Activated B cell treated with CpG ODN at 0.5 μM for 24 hours (primary cell): ENCODE results near the gene AAK1. TPM values are rescaled to one million over a fixed set of nuclear protein-coding genes. Genes with fewer than 3 reads are reported as not detected.
A peak's percentile ranks its signal among the peaks of the same experiment; 100 is the strongest.

Source experiments
- ATAC-seq: fragments of 200-7000 bp; cut with Tn5 transposase; one replicate; pipeline ENCODE4 v1.10.0; 2021; ENCODE audit warnings: low read depth, mild to moderate bottlenecking, moderate library complexity
- CTCF ChIA-PET: fragments of 350-600 bp; sonication (Branson Sonifier 250); formaldehyde crosslinking; loops from one replicate; lab custom pipeline; 2021; ENCODE audit warnings: antibody characterized with exemption; lab: Charles Lee
- POLR2A ChIA-PET: fragments of 350-600 bp; sonication (Branson Sonifier 250); formaldehyde crosslinking; loops from one replicate; lab custom pipeline; 2021; ENCODE audit warnings: antibody characterized with exemption; lab: Charles Lee
- DNase-seq: peaks from one replicate; pipeline ENCODE4 v3.0.0; 2022
- H3K27ac Mint-ChIP-seq: one replicate; pipeline ENCODE4 v1.8.0; 2020; ENCODE audit warnings: mixed read lengths
- H3K27me3 Mint-ChIP-seq: one replicate; pipeline ENCODE4 v1.8.0; 2021; ENCODE audit warnings: mixed read lengths
- H3K36me3 Mint-ChIP-seq: one replicate; pipeline ENCODE4 v1.8.0; 2021; ENCODE audit warnings: low read depth, mixed read lengths
- H3K4me1 Mint-ChIP-seq: one replicate; pipeline ENCODE4 v1.8.0; 2021; ENCODE audit warnings: mixed read lengths
- H3K4me3 Mint-ChIP-seq: one replicate; pipeline ENCODE4 v1.8.0; 2020; ENCODE audit warnings: mild to moderate bottlenecking, mixed read lengths
- H3K9me3 Mint-ChIP-seq: one replicate; pipeline ENCODE4 v1.8.0; 2020; ENCODE audit warnings: mixed read lengths
- intact Hi-C: fragments of 100-400 bp; cut with micrococcal nuclease; formaldehyde crosslinking; loops from one replicate; pipeline ENCODE4 v1.15.1; 2024
- total RNA-seq: library from RNA; stranded (reverse); gene quantifications from 2 replicates; pipeline ENCODE4 v1.2.3, GENCODE V29; 2022
- TF ChIP-seq, protein P1 (sequence below): fragments of 200-600 bp; IDR thresholded peaks from one replicate; pipeline ENCODE4 v1.8.0; 2022; ENCODE audit warnings: antibody characterized with exemption, mild to moderate bottlenecking

Gene AAK1
- total RNA-seq, 1 donor from 2014 or later = 4.7 TPM

DNA sequence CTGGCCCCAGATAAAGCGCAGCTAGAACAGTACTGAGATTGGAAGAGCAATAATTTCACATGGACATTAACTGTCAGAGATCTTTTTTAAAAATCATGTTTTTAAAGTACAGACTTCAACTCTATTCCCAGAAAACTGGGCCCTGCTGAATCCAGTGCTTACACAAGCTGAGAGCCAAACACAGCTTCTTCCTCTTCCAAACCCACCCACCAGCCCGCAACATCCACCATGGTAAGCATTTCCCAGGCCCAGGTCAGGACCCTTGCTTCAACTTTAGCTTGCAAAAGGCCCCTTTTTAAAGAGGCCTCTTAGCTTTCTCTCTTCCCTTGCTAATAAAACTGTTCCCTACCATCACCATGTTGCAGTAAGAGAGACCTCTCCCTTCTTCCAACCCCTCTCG, 2.1 kb downstream of the AAK1 start:
- CTCF ChIA-PET = no interaction called here
- POLR2A ChIA-PET = no interaction called here
- Mint-ChIP-seq H3K27me3 (peaks cover 62% of the 10 kb centered on the region), H3K9me3 (no peaks in the 10 kb centered on the region), H3K4me1 (peaks cover 29% of the 10 kb centered on the region), H3K27ac (peak overlapping the region; percentile 3), H3K36me3 (peaks cover 4% of the 10 kb centered on the region), H3K4me3 (no peak overlapping the region)
- TF ChIP-seq, protein P1, sequence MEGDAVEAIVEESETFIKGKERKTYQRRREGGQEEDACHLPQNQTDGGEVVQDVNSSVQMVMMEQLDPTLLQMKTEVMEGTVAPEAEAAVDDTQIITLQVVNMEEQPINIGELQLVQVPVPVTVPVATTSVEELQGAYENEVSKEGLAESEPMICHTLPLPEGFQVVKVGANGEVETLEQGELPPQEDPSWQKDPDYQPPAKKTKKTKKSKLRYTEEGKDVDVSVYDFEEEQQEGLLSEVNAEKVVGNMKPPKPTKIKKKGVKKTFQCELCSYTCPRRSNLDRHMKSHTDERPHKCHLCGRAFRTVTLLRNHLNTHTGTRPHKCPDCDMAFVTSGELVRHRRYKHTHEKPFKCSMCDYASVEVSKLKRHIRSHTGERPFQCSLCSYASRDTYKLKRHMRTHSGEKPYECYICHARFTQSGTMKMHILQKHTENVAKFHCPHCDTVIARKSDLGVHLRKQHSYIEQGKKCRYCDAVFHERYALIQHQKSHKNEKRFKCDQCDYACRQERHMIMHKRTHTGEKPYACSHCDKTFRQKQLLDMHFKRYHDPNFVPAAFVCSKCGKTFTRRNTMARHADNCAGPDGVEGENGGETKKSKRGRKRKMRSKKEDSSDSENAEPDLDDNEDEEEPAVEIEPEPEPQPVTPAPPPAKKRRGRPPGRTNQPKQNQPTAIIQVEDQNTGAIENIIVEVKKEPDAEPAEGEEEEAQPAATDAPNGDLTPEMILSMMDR = no peak
- no peak for DNase-seq
- no peak for ATAC-seq
- intact Hi-C loops = loop anchor here (5.0 kb wide), 3 partner anchors 251 to 1586 kb away; partner anchors contain the start of genes GFPT1, PAIP2B and SNRNP27

- H3K27ac Mint-ChIP-seq = no peak overlapping the region
- TF ChIP-seq, protein P1 = no peak
- CTCF ChIA-PET = interaction anchor here (0.8 kb wide), 1 partner anchor 177 kb away, joined by 3 read pairs; no protein-coding TSS in a partner anchor
- H3K4me1 Mint-ChIP-seq = peaks cover 13% of the 10 kb centered on the region
- no peak for DNase-seq
- no peaks in the 10 kb centered on the region for H3K9me3 Mint-ChIP-seq
- H3K36me3 Mint-ChIP-seq = peaks cover 4% of the 10 kb centered on the region
- no peak overlapping the region for H3K4me3 Mint-ChIP-seq
- intact Hi-C loops = no loop called here
- no peak for ATAC-seq
- peaks cover 41% of the 10 kb centered on the region for H3K27me3 Mint-ChIP-seq
- POLR2A ChIA-PET = interaction anchor here (0.6 kb wide), 1 partner anchor 954 kb away, joined by 8 read pairs; no protein-coding TSS in a partner anchor
Measured at GRCh38 chr2:69639266-69639665, 4.3 kb downstream of the AAK1 start.

- peaks cover 11% of the 10 kb centered on the region for H3K4me1 Mint-ChIP-seq
Measured at GRCh38 chr2:69638630-69639029, 4.9 kb downstream of the AAK1 start.

DNA sequence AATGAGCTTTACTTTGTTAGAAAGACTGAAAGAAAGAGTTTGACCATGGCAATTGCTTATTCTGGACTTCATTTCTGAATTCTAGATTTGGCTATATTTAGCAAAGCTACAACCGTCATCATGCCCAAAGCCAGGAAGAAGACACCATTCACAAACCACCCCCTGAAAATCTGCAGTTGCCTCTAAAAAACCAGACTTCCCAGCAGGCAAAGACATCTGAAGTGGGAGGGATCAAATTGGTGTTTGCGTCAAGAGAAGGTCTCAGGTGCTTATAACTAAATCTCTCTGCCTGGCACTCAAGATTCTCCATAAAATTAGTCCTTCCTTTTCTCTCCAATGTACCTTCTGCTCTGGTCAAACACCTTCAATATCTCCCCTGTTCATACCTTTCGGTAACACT, 5.6 kb downstream of the AAK1 start:
- H3K4me3 Mint-ChIP-seq = no peak overlapping the region
- intact Hi-C loops = no loop called here
- ChIA-PET CTCF (no interaction called here), POLR2A (no interaction called here)
- no peak overlapping the region for H3K27ac Mint-ChIP-seq
- ATAC-seq (no peak), DNase-seq (no peak)
- no peaks in the 10 kb centered on the region for H3K9me3 Mint-ChIP-seq
- peaks cover 9% of the 10 kb centered on the region for H3K4me1 Mint-ChIP-seq
- H3K36me3 Mint-ChIP-seq = no peaks in the 10 kb centered on the region
- TF ChIP-seq, protein P1 = no peak
- peaks cover 41% of the 10 kb centered on the region for H3K27me3 Mint-ChIP-seq

More at GRCh38 chr2:69638630-69639029, 4.9 kb downstream of the AAK1 start:
- Mint-ChIP-seq H3K27me3 (peaks cover 41% of the 10 kb centered on the region), H3K27ac (no peak overlapping the region), H3K36me3 (peaks cover 2% of the 10 kb centered on the region), H3K9me3 (no peaks in the 10 kb centered on the region), H3K4me3 (no peak overlapping the region)
- ChIA-PET CTCF (interaction anchor here (0.8 kb wide), 1 partner anchor 178 kb away, joined by 3 read pairs; no protein-coding TSS in a partner anchor), POLR2A (no interaction called here)
- intact Hi-C loops = no loop called here
- TF ChIP-seq, protein P1 = no peak
- no peak for DNase-seq
- ATAC-seq = no peak

GRCh38 chr2:69636395-69636794, 7.1 kb downstream of the AAK1 start:
- DNase-seq (no peak), ATAC-seq (no peak)
- H3K27ac Mint-ChIP-seq = no peak overlapping the region
- no peaks in the 10 kb centered on the region for H3K9me3 Mint-ChIP-seq
- intact Hi-C loops = no loop called here
- TF ChIP-seq, protein P1 = no peak
- POLR2A ChIA-PET = no interaction called here
- peaks cover 28% of the 10 kb centered on the region for H3K27me3 Mint-ChIP-seq
- CTCF ChIA-PET = no interaction called here
- no peak overlapping the region for H3K4me3 Mint-ChIP-seq
- no peaks in the 10 kb centered on the region for H3K4me1 Mint-ChIP-seq
- no peaks in the 10 kb centered on the region for H3K36me3 Mint-ChIP-seq
